NCI-H69 (cell line): ENCODE measurements around the gene RIMS1.

Source experiments
- DNase-seq: peaks from one replicate; lab custom pipeline; 2025; lab: John Stamatoyannopoulos, UW

Gene RIMS1

DNA sequence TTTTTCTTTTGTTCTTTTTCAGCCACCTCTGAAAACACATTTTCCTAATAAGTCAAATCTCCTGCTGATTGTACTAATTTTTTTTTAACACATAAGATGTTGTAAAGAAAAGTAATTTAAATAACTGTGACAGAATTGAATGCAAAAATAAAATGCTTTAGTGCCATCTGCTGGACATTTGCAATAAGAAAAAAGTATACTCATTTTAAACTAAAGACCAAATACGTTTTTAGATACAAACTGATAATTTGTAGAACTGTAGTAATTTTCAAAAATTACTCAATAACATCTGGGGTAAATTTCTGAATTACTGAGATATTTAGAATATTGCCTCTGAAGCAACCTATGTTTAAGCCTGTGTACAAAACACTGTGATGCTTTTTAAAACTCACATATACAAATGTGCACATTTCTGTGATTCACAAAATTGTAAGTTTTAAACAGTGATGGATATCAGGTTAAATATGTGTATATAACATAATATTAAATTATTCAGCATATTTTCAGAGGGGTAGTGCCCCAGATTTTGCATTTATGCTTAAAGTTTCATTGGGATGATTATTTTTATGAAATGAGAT is 198.7 kb downstream of the RIMS1 start:
- DNase-seq, result peak; percentile 9

DNA sequence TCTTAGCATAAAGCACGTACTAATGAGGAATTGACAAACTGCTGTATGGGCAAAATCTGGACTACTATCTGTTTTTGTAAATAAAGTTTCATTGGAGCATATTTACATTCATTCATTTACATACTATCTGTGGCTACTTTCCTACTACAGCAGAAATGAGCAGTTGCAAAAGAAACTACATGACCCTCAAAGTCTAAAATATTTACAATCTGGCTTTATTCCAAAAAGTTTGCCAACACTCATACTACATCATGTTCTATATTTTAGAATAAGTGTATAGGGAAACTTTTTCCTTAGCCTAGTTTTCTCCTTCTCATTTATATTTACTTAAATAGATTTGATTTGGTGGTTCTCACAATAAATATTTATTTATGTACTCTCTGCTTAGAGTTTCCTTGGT is 208.2 kb downstream of the RIMS1 start:
- no peak for DNase-seq

DNA sequence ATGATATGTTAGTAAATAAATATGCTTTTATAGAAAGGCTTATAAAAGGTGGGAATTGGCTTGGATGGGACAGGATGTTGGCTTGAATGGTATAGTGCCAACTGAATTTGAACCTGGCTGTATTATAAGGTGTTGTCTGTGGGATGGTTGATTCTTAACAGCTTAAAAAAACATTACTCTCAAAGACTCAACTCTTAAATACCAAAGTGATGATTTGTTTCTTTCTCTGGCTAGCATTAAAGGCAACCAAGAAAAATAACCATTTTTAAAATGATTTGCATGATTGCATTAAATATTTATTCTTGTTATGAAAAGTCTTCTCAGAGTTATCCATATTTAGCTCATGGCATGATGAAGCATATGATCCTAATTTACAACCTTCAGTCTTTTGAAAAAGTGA is 216.2 kb downstream of the RIMS1 start:
- DNase-seq, result no peak

DNA sequence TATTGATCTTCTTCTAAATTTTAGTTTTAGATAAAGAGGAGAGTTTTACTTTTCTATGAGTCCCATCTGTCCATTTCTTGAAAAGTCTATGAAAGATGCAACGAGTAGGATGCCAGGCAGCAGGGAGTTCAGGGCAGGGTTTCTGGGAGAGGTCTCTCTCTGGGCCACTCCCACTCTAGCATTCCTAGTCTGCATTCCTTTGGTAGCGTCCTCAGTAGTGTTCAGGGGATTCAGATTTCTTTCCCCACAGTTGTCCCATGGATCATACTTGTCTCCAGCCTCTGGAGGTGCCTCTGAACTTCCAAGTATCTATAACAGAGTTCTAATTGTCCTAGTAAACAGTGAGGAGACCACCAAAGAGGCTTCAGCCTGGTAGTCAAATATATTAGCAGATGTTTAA is 225.3 kb downstream of the RIMS1 start:
- no peak for DNase-seq

DNA sequence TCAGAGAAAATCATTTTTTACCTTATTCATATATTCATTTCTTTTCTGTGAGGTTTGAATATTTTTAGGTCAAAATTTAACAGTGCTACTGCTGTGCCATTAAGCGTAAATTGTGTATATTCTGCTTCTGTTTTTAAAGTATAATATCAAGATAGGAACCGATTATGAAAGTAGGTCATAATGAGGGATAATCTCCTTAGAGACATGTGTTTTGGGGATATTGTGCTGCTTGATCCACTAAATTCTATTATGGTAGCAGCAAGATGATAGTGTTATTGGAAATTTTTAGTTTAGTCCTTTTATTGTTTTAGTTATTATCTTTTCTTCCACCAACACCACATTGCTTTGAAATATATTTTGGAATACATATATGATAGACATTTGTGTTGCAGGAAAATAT is 244.0 kb downstream of the RIMS1 start:
- DNase-seq, result no peak

DNA sequence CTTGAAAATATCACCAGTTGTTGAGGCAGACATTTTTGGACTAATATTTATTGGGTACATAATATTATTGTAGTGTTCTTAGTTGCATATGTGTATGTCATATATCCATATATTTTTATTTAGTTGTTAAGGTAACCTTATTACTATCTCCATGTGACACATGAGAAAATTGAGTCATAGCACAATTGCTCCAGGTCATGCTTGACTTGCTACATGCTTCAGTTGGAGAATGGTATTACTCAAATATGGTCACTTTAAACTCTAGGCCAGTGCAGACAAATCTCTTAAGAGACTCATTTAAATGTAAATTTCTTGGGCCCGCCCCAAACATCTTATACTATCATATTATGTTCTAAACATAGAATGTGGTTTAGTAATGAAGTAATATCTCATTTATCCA is 246.1 kb downstream of the RIMS1 start:
- DNase-seq, result no peak

DNA sequence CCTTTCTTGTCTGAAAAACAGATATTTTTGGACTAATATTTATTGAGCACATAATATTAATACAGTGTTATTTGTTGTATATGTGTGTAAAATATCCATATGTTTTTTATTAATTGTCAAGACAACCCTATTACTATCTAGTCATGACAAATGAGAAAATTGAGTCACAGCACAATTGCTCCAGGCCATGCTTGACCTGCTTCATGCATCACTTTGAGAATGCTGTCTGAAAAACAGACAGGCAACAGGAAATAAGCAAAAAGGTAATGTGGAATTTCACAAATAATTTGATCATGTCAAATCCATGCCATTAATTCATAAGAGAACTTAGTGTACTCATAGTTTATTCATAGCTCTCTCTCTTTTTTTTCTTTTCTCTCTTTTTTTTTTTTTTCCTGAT is 246.5 kb downstream of the RIMS1 start:
- DNase-seq, result no peak

DNA sequence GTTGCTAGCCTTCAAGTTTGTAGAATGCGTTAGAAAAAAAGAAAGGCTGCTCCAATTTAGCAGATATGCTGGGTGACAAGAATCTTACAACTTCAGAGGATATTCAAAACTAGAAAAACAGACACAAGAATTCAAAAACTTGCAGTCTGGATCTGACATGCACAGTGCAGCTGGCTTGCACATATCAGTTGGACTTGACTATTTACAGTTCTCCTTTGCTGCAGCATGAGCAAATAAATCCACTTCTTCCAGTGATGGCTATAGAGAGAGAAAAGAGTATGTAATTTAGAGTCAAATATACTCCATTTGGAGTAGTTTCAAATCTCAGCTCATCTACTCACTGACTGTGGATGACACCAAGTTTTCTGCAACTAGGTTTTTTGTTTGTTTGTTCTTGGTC is 247.0 kb downstream of the RIMS1 start:
- DNase-seq, result no peak

DNA sequence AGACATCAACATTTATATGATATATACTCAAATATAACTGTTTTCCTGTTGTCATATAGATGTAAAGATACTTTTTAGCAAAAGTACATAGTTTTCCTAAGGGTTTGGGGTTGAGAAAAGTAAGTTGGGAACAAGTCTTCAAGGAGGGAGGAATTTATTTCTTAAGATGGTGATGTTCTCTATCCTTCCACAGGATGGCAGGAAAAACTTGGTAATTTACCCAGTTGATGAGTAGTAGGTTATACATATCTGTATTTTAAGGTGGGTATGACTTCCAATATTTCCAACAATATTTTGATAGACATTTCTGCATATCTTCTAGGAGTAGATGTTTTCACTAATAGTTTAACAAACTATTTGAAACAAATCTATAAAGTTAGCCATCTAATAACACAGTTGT is 254.4 kb downstream of the RIMS1 start:
- DNase-seq, result peak; percentile 3

DNA sequence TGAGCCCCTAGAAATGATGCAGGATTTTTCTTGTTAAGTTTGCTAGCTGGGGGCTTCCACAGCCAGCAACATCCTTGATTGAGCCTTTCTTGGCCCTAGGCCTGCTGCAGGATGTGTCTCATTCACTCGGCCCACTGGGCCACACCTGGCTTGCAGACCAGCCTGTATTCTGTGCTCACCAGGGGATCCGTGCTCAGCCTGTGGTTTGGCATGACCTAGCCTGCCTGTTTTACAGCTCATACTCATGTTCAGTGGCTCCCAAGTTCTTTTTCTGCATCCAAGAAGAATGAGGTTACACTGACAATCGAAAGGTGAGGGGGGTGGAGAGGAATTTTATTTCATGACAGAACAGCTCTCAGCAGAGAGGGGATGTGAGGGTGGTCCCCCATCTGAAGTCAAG is 263.4 kb downstream of the RIMS1 start:
- DNase-seq, result no peak

DNA sequence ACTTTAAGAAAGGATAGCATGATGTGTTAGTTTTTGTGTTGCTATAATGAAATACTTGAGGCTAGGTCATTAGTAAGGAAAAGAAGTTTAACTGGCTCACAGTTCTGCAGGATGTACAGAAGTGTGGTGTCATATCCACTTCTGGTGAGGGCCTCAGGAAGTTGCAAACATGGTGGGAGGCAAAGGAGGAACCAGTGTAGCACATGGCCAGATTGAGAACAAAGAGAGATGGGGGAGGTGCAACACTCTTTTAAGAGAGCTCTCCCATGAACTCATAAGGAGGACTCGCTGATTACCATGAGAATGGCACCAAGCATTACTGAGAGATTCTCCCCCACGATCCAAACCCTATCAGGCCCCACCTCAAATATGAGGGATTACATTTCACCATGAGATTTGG is 265.4 kb downstream of the RIMS1 start:
- DNase-seq, result no peak

DNA sequence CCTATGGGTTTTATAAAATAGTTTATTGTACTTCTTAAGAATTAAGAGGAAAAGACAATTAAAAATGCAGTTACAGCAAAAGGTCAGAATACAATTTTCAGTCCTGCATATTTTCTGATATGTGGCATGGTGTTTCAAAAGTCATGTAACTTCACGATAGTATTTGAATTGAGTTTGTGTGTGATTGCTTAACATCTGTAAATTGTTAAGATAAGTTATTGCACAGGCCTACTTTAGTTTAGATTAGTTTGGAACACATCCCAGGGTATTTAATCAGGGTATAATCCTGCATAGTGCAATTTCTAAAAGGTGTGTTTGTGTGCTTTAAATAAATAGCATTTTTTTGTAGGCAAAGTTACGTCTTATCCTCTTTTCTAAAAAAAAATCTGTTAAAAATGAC is 289.6 kb downstream of the RIMS1 start:
- no peak for DNase-seq

DNA sequence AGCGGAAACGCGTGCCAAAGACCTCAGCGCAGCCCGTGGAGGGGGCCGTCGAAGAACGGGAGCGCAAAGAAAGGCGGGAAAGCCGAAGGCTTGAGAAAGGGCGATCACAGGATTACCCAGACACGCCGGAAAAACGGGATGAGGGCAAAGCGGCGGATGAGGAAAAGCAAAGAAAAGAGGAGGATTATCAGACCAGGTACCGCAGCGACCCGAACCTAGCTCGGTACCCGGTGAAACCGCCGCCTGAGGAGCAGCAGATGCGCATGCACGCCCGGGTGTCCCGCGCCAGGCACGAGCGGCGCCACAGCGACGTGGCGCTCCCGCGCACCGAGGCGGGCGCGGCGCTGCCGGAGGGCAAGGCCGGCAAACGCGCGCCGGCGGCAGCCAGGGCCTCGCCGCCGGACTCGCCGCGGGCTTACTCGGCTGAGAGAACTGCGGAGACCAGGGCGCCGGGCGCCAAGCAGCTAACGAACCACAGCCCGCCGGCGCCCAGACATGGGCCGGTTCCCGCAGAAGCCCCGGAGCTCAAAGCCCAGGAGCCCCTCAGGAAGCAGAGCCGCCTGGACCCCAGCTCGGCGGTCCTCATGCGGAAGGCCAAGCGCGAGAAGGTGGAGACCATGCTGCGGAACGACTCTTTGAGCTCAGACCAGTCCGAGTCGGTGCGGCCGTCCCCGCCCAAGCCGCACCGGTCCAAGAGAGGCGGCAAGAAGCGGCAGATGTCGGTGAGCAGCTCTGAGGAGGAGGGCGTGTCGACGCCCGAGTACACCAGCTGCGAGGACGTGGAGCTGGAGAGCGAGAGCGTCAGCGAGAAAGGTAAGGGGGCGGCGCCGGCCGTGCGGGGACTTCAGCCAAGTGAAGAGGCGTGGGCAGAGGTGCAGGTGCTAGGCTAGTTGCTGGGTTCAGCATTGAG is 296.2 kb downstream of the RIMS1 start:
- peak; percentile 88 for DNase-seq

DNA sequence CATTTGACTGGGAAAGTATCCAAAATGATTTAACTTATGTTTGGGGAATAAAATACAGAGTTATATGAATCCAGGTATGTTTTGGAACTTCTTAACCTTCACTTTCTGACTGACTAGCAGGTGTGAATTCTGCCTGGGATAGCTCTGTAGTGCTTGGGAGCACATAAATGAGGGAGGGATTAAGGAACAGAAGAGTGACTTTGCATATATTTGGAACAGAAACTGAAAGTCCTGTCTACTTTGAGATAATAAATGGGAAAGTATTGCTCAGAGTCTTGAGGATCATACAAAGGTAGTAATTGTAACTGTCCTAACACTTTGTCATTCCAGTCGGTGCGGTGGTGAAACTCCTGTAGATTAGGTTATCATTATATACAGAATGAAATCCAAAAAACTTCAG is 317.6 kb downstream of the RIMS1 start:
- no peak for DNase-seq

DNA sequence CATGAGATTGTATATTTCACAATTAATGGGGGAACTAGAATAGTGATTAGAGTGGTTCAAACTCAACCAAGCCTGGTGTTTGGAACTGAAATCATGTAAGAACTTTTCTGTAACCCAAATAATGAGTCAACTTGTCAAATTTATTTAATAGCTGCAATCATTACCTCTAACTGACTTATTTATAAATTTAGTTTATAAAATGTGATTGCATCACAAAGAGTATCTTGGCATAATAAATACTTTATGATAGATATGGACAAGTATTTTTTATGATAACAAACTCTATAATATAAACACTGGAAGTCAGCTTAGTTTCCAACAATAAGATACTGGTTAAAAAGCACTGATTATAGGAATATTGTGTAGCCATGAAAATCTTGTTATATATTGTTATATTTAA is 319.1 kb downstream of the RIMS1 start:
- DNase-seq, result no peak

DNA sequence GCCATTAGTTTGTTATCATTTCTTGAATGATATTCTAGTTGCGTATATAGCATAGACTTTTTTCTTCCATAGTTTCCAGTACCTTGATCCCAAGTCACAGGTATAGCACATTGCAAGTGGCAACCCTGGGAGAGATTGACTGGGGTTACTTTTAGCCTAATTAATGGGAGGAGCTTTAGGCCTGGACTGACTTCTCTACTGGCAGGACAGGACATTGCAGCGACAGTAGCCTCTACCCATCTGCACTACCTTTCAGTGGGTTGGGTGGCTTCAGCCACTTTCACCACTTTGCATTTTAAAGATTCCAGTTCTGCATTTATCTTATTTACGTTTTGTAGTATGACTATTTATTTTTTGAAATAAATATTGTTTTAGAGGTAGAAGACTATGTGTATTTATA is 320.3 kb downstream of the RIMS1 start:
- DNase-seq, result no peak

DNA sequence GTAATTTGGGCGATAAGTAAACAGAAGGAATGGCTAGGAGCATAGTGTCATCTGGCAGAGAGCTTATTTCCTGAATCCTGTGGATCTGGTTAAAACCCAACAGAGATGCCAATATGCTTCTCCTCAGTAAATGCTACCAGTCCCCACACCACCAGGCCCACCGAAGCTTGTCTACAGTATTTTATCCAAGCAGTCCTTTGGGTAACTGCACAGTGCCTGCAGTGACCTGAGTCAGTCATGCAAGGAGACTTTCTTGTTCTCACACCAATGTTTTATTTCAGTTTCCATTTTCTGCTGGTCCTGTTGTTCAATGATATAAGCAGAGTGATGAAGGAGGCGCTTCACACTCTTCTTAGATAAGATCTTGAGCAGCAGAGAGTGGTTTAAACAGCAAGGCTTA is 326.3 kb downstream of the RIMS1 start:
- peak; percentile 84 for DNase-seq

DNA sequence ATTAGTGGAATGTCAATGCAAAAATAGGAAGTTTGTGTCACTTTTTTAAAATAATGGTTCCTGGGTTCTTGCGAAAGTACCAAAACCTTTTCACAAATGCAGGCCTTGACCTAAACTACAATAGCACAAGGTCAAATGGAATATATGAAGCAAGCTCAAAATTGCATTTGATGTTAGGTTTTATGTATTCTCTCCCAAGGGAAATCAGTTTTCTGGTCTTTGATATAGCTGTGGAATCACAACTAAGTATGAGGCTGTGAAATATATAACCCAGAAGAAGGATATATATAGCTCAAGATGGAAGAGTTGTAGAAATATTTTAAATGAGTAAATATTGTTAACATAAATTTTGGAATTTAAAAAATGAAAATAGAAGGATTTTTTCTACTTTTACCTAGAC is 327.3 kb downstream of the RIMS1 start:
- no peak for DNase-seq

DNA sequence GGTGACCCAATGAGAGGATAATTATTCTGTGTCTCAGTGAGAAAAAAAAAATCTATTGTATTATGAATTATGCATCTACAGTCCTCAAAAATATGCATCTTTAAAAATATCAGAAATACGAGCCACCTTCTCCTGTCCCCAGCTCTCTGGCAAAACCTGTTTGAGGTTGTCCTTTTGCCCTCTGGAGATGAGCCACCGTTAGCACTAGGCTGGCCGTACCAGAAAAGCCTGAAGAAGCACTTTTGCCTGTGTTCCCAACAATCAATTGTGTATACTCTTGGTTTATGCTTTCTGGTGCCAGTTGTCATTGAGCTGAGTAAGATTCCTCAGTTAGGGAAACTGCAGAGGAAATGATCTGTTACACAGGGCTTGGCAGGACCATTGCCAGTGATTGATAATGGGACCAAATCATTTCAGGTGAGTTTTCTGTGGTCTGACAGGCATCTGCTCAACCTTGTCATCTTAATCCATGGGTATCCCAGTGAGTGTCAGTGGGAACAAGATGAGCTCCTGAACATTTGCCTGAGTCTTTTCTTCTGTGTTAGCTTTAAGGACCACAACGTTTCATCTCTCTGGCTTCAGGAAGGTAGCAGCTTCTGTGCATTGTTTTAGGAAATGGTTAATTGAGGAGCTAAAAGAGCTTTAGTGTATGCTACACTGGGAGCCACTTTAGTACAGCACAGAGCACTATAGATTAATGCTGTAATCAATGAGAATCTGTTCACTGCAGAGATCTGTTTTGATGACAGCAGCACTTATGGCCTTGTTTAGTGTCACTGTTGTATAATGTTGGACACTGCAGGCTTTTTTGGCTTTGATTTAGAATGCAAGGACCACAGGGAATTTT is 330.1 kb downstream of the RIMS1 start:
- DNase-seq, result no peak

DNA sequence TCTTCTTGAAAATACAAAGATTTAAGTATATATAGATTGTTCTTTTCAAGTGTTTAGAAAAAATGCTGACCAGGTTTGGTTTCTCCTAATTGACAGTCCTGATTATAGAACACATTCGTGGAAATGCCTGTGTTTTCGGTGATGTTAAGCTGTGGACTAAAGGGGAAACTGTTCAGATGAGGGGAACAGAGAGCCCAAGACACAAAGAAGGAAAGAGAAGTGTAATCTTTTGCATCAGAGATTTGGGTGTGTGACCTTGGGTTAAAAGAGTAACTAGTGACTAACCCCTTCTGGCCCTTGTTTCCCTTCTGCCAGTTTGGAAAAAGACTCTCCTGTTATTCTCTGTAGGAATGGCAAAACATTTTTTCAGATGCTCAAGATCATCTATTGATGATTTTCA is 331.3 kb downstream of the RIMS1 start:
- DNase-seq, result no peak

DNA sequence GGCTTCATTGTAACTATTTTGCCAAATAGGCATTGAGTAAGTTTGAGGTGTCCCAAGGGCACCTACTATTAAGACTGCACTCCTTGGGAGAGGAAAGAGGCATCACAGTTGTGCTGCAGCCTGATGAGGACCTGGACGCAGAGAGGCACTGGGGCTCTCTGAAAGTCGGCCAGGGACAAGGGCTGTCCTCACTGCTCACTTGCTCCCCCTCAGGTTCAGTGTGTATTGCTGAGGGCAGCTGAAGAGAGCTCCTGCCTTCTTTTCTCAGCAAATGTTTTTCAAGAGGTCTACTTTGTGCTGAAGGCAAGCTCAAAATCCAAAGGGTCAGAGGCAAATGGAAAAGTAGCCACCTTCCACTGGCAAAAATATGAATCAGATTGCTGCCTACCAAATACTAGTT is 331.8 kb downstream of the RIMS1 start:
- DNase-seq, result peak; percentile 63

DNA sequence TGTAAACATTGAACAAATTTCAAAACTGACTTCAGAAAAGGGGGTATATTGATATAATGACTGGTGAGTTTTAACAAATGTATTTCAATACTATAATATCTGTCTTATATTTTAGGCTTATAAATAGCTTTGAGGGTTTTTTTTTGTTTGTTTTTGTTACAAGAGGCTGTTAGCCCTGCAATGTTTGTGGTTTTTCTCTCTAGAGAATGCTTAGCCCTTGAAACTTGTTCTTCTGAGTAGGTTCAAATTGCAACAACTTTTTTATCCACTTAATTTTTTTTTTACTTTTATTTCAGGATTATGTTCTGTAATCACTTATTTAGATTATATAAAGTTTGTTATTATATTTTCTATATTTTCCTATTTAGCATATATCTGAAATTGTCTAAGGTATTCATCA is 333.2 kb downstream of the RIMS1 start:
- no peak for DNase-seq

DNA sequence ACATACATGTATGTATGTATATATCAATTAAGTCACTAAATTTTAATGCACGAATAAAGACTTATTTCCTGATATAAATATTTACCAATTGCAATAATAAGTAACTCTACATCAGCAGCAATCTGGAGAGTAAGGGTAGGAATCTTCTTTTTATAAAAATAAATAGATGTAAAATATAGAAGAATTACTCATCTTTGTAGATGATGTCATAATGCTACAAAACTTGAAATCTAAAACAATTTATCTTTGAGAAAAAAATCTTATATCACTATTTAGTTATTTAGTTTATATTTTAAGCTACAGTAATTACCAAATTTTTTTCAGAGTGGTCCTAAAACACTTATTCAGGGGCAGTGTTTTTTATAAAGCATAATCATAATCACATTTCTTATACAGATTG is 351.7 kb downstream of the RIMS1 start:
- no peak for DNase-seq
